GM12801 (cell line): Measurements from ENCODE around the gene PRKCB.

Source experiments
- TF ChIP-seq, protein P1 (sequence below): IDR thresholded peaks from one replicate; pipeline ENCODE4 v1.5.1; 2011; ENCODE audit warnings: control low read depth; ENCODE audit not compliant: insufficient read length; ENCODE audit errors: extremely low read depth

The PRKCB gene

DNA sequence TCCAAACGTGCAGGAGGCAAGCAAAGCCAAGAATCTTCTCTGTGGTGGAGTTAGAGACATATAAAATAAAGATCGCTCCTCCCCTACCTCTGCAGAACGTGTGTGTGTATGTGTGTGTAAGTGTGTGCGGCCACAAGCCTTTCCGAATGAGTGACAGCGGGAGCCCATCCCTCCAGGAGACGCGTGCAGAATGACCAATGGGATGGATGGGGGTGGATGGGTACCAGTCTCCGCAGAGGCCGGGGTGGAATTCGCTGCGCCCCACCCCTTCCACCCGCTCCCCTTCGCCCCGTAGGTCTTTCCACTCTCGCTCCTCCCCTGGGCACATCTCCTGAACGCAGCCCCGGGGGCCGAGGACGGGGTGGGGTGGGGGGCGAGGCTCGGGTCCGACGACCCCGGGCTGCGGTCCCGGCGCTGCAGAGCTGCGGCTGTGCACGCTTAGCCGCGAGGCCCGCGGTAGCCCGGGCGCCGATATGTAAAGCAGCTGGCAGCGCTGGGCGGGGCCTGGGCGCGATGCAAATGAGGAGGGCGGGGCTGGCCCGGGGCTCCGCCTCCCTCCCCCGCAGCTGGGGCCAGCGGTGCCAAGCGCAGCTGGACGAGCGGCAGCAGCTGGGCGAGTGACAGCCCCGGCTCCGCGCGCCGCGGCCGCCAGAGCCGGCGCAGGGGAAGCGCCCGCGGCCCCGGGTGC lies at the start of gene PRKCB:
TSS of gene PRKCB (plus strand) at position 594 of the 688 bp plus-strand sequence.
- TF ChIP-seq, protein P1, sequence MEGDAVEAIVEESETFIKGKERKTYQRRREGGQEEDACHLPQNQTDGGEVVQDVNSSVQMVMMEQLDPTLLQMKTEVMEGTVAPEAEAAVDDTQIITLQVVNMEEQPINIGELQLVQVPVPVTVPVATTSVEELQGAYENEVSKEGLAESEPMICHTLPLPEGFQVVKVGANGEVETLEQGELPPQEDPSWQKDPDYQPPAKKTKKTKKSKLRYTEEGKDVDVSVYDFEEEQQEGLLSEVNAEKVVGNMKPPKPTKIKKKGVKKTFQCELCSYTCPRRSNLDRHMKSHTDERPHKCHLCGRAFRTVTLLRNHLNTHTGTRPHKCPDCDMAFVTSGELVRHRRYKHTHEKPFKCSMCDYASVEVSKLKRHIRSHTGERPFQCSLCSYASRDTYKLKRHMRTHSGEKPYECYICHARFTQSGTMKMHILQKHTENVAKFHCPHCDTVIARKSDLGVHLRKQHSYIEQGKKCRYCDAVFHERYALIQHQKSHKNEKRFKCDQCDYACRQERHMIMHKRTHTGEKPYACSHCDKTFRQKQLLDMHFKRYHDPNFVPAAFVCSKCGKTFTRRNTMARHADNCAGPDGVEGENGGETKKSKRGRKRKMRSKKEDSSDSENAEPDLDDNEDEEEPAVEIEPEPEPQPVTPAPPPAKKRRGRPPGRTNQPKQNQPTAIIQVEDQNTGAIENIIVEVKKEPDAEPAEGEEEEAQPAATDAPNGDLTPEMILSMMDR = no peak

DNA sequence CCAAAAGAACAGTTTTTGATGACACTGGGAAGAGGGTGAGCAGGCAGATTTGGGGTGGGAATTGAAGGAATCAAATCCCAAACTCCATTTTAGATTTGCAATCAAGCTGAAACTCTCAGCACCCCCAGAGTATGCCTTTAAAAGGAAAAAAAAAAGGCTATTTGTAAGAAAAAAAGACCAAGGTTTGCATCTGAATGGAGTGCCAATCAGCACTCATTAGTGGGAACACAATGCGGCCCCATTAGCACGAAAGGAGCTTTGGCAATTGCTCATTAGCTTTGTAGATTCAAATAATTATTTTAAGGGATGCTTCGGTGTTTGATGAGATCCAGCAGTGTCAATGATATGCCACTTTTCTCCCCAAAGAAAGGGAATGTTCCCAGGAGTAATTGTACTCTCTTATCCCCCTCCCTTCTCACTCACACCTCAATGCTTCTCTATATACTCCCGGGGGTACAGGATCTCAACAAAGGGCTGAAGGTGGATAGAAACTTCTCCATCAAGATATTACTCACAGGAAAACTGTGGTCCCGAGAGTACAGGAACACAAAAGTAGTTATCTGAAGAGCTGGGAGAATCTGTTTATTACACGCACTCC lies 48.7 kb upstream of the PRKCB start:
- TF ChIP-seq, protein P1 = no peak

DNA sequence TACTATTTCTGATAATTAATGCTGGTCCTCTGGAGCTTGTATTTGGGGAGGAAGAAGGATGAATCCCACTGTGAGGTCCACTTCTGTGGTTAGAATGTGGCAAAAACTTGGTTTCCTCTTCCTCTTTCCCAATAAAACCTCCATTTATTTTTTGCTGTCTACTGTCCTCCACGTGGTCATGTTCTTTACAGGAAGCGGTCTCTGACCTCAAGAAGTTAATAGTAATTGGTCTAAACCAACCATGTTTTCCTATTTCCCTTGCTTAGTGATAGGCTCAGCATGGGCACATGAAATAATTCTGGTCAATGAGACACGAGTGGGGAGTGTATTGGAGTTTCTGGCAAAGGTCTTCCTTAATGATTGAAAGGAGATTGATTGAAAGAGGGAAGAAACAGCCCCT lies 47.1 kb upstream of the PRKCB start:
- TF ChIP-seq, protein P1 = no peak

DNA sequence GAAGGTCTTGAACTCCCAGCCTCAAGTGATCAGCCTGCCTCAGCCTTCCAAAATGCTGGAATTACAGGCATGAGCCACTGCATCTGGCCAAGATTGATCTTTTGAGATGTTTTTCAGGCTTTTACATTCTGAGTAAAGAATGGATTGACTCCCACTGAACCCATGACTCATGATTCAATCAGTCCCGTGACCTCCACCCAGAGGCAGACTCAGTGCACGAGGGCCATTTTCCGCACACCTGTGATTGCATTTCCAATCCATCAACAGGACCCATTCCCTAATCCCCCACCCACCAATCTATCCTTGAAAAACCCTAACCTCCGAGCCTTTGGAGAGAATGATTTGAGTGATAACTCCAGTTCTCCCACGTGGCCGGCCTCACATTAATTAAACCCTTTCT lies 40.4 kb upstream of the PRKCB start:
- TF ChIP-seq, protein P1 = no peak

DNA sequence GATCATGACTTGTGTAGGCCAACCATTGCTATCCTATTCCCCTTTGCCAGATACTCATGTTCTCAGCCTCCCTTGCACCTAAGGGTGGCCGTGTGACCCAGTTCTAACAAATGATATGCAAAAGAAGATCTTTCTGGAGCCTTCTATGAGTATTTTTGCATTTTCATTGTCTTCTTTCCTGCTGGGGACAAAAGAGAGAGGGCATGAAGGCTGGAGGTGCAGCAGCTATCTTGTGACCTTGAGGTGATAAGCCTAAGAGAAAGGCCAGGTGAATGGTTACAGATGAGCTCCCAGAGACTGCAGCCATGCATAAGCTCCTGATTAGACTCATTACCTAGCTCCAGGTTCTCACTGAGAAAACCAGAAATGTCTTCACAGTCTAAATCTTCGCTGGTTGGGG lies 38.8 kb upstream of the PRKCB start:
- TF ChIP-seq, protein P1 = no peak

DNA sequence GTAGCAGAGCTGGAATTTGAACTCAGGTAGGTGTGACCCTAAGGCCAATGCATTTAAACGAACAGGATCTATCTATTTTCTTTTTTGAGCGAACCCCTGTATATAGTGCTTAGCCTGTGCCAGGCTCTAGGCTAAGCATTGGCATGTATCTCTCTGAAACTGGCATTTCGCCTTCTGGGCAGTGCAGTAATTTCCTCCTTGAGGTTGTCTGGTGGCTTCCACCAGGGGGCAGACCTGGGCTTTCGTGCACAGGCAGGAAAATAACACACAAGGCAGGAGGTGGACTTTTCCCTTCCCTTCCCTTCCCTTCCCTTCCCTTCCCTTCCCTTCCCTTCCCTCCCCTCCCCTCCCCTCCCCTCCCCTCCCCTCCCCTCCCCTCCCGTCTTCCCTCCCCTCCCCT lies 34.4 kb upstream of the PRKCB start:
- TF ChIP-seq, protein P1 = peak; percentile 37

DNA sequence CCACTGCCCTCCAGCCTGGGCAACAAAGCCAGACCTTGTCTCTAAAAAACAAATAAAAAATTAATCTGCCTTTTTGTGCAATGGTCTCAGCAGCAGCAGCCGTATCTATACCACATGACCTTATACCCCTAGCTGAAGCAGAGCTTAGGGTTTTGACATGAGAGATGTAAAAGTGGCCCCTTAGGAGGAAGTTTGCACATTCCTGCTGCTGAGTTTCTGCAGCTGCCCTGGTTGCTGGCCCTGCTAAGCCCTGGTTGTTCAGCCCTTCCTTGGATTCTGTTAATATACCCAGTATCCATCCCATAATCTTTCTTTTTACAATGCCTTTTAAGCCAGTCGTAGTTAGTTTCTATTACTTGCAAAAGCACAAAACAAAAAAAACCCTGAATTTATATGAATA lies 33.0 kb upstream of the PRKCB start:
- TF ChIP-seq, protein P1 = no peak
